ENCODE data around the gene DOCK6. TPM values are rescaled to one million over a fixed set of nuclear protein-coding genes. Genes with fewer than 3 reads are reported as not detected.

DOCK6 gene
- total RNA-seq, 1 donor: 21.2 TPM

- H3K4me3 ChIP-seq (ENCODE audit: low read depth, low read length): no peak overlapping the region
- DNase-seq (ENCODE audit: low read depth): no peak
- no peak for TF ChIP-seq CTCF (IDR thresholded peaks at IDR 0.05; ENCODE audit: insufficient read depth, low read depth, low read length)
Observed at GRCh38 chr19:11278670-11279069, 16.3 kb upstream of the DOCK6 start.

GRCh38 chr19:11274533-11275086, 12.3 kb upstream of the DOCK6 start:
- TF ChIP-seq CTCF (IDR thresholded peaks at IDR 0.05; ENCODE audit: insufficient read depth, low read depth, low read length): no peak
- DNase-seq (ENCODE audit: low read depth): no peak
- H3K4me3 ChIP-seq (ENCODE audit: low read depth, low read length): no peak overlapping the region

- TF ChIP-seq CTCF (IDR thresholded peaks at IDR 0.05; ENCODE audit: insufficient read depth, low read depth, low read length): no peak
- no peak overlapping the region for H3K4me3 ChIP-seq (ENCODE audit: low read depth, low read length)
- no peak for DNase-seq (ENCODE audit: low read depth)
Observed at GRCh38 chr19:11273989-11274388, 11.7 kb upstream of the DOCK6 start.

GRCh38 chr19:11273296-11273695, 11.0 kb upstream of the DOCK6 start:
- TF ChIP-seq CTCF (IDR thresholded peaks at IDR 0.05; ENCODE audit: insufficient read depth, low read depth, low read length): no peak
- no peak for DNase-seq (ENCODE audit: low read depth)
- no peak overlapping the region for H3K4me3 ChIP-seq (ENCODE audit: low read depth, low read length)

- no peak for TF ChIP-seq CTCF (IDR thresholded peaks at IDR 0.05; ENCODE audit: insufficient read depth, low read depth, low read length)
- H3K4me3 ChIP-seq (ENCODE audit: low read depth, low read length): no peak overlapping the region
- peak; percentile 74 for DNase-seq (ENCODE audit: low read depth)
Observed at GRCh38 chr19:11269408-11269807, 7.1 kb upstream of the DOCK6 start.

- H3K4me3 ChIP-seq (ENCODE audit: low read depth, low read length): no peak overlapping the region
- TF ChIP-seq CTCF (IDR thresholded peaks at IDR 0.05; ENCODE audit: insufficient read depth, low read depth, low read length): no peak
- peak; percentile 92 for DNase-seq (ENCODE audit: low read depth)
Observed at GRCh38 chr19:11268783-11269267, 6.5 kb upstream of the DOCK6 start.

All from fibroblast of villous mesenchyme (primary cell).